ENCODE data around the gene SEMA4A.

SEMA4A gene

GRCh38 chr1:156198831-156199349 lies 45.5 kb downstream of the SEMA4A start:
- H3K4me3 ChIP-seq (ENCODE audit: low read length): no peak overlapping the region
- DNase-seq (ENCODE audit: low read depth): no peak
- TF ChIP-seq CTCF (conservative IDR thresholded peaks at IDR 0.05; ENCODE audit: low read depth, low read length): no peak

DNA sequence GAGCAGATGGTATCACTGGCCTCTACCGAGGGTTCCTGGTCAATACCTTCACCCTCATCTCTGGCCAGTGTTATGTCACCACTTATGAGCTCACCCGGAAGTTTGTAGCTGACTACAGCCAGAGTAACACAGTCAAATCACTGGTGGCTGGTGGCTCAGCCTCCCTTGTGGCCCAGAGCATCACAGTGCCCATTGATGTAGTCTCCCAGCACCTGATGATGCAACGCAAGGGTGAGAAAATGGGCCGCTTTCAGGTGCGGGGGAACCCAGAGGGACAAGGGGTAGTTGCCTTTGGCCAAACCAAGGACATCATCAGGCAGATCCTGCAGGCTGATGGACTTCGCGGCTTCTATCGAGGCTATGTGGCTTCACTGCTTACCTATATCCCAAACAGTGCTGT lies 46.7 kb downstream of the SEMA4A start:
- no peak for TF ChIP-seq CTCF (conservative IDR thresholded peaks at IDR 0.05; ENCODE audit: low read depth, low read length)
- H3K4me3 ChIP-seq (ENCODE audit: low read length): no peak overlapping the region
- no peak for DNase-seq (ENCODE audit: low read depth)

- no peak for TF ChIP-seq CTCF (conservative IDR thresholded peaks at IDR 0.05; ENCODE audit: low read depth, low read length)
- peak; percentile 23 for DNase-seq (ENCODE audit: low read depth)
- H3K4me3 ChIP-seq (ENCODE audit: low read length): no peak overlapping the region
These were observed 49.9 kb downstream of the SEMA4A start for GRCh38 chr1:156203331-156203730.

- DNase-seq (ENCODE audit: low read depth): no peak
- H3K4me3 ChIP-seq (ENCODE audit: low read length): no peak overlapping the region
- no peak for TF ChIP-seq CTCF (conservative IDR thresholded peaks at IDR 0.05; ENCODE audit: low read depth, low read length)
These were observed 51.3 kb downstream of the SEMA4A start for GRCh38 chr1:156204686-156205085.

DNA sequence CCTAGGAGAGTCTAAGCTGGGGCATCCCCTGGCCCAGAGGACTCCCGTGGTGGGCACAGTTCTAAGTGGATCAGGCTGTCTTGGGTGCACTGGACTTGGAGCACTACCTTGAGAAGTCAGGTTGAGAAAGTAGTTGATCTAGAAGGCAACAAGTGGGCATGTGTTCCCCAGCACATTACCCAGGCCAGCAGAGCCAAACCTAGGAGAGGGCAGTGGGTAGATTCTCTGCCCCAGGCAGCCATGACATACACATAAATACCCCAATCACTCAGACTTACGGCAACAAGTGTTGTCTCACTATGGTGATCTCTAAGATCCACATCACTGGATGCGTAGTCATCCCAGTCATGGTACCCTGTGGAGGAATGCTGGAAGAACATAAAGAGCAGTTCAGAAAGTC lies 57.9 kb downstream of the SEMA4A start:
- no peak for DNase-seq (ENCODE audit: low read depth)
- no peak overlapping the region for H3K4me3 ChIP-seq (ENCODE audit: low read length)
- no peak for TF ChIP-seq CTCF (conservative IDR thresholded peaks at IDR 0.05; ENCODE audit: low read depth, low read length)

GRCh38 chr1:156212130-156212529 lies 58.7 kb downstream of the SEMA4A start:
- peak overlapping the region; percentile 91 for H3K4me3 ChIP-seq (ENCODE audit: low read length)

More at GRCh38 chr1:156212130-156212529, 58.7 kb downstream of the SEMA4A start:
- DNase-seq (ENCODE audit: low read depth): no peak
- no peak for TF ChIP-seq CTCF (conservative IDR thresholded peaks at IDR 0.05; ENCODE audit: low read depth, low read length)

All from retinal pigment epithelial cell (primary cell).